Measurements from ENCODE around the gene CXXC5. TPM values are rescaled to one million over a fixed set of nuclear protein-coding genes. Genes with fewer than 3 reads are reported as not detected.

CXXC5 gene
- total RNA-seq, 4 donors from 2014 or later, result 52.3 to 81.8 (median 62.6) TPM

GRCh38 chr5:139682016-139682975 is 34.1 kb downstream of the CXXC5 start:
- TF ChIP-seq CTCF (IDR thresholded peaks at IDR 0.05), result no peak
- Histone ChIP-seq H3K36me3 (peaks cover 17 to 31% of the 10 kb centered on the region in 2 donors), H3K9me3 (no peaks in the 10 kb centered on the region), H3K27me3 (no peaks in the 10 kb centered on the region), H3K27ac (no peak overlapping the region), H3K4me3 (replicated peaks in 1 of 3) (no peak overlapping the region), H3K4me1 (peaks cover 9 to 36% of the 10 kb centered on the region in 2 donors)
- intact Hi-C loops (cut with DNase I), result loop anchor here (10.0 kb wide), 1 partner anchor 83 kb away; no protein-coding TSS in a partner anchor
- WGBS, 2 donors, result 88 to 90% methylated on average over 27 to 29 of the region's 29 CpGs
- no peak for DNase-seq

- no peak for DNase-seq
These were observed 35.4 kb downstream of the CXXC5 start for GRCh38 chr5:139683295-139684271.

GRCh38 chr5:139684350-139684880 is 36.3 kb downstream of the CXXC5 start:
- no peak for TF ChIP-seq CTCF (IDR thresholded peaks at IDR 0.05)
- TF ChIP-seq POLR2A (IDR thresholded peaks at IDR 0.05), result no peak
- intact Hi-C loops (cut with DNase I), result loop anchor here (10.0 kb wide), 1 partner anchor 80 kb away; no protein-coding TSS in a partner anchor
- Histone ChIP-seq H3K27me3 (no peaks in the 10 kb centered on the region), H3K27ac (peak overlapping the region in 1 of 3 donors; percentile 23), H3K9me3 (no peaks in the 10 kb centered on the region), H3K4me1 (peaks cover 7 to 26% of the 10 kb centered on the region in 2 donors), H3K4me3 (replicated peaks in 1 of 3) (no peak overlapping the region), H3K36me3 (peaks cover 17 to 31% of the 10 kb centered on the region in 2 donors)
- WGBS, 2 donors, result 87 to 96% methylated on average over 2 to 6 of the region's 7 CpGs
- DNase-seq, result no peak

More at GRCh38 chr5:139683295-139684271, 35.4 kb downstream of the CXXC5 start:
- intact Hi-C loops (cut with DNase I), result loop anchor here (10.0 kb wide), 1 partner anchor 81 kb away; no protein-coding TSS in a partner anchor
- Histone ChIP-seq H3K4me1 (peaks cover 12 to 33% of the 10 kb centered on the region in 2 donors), H3K9me3 (no peaks in the 10 kb centered on the region), H3K27ac (peak overlapping the region in 1 of 3 donors; percentile 23), H3K4me3 (replicated peaks in 1 of 3) (no peak overlapping the region), H3K27me3 (no peaks in the 10 kb centered on the region), H3K36me3 (peaks cover 17 to 31% of the 10 kb centered on the region in 2 donors)
- 69 to 75% methylated on average over 19 of the region's 20 CpGs for WGBS, 2 donors
- TF ChIP-seq POLR2A (IDR thresholded peaks at IDR 0.05) (no peak), CTCF (IDR thresholded peaks at IDR 0.05) (no peak)

- intact Hi-C loops (cut with DNase I), result loop anchor here (5.0 to 10.0 kb wide), 2 partner anchors 48 to 80 kb away; no protein-coding TSS in a partner anchor
These were observed 37.0 kb downstream of the CXXC5 start for GRCh38 chr5:139684881-139685749.

More at GRCh38 chr5:139684881-139685749, 37.0 kb downstream of the CXXC5 start:
- peaks cover 17 to 29% of the 10 kb centered on the region in 2 donors for H3K36me3 ChIP-seq
- no peaks in the 10 kb centered on the region for H3K9me3 ChIP-seq
- no peaks in the 10 kb centered on the region for H3K27me3 ChIP-seq
- H3K27ac ChIP-seq, result peak overlapping the region in 1 of 3 donors; percentile 23
- peaks cover 11 to 33% of the 10 kb centered on the region in 2 donors for H3K4me1 ChIP-seq
- no peak for TF ChIP-seq POLR2A (IDR thresholded peaks at IDR 0.05)
- H3K4me3 ChIP-seq (replicated peaks in 1 of 3), result no peak overlapping the region
- no peak for DNase-seq
- WGBS, 2 donors, result 57 to 80% methylated on average over 9 to 12 of the region's 19 CpGs
